ENCODE results near the gene PADI1.

- no peak for TF ChIP-seq CTCF (IDR thresholded peaks at IDR 0.05; ENCODE audit: insufficient read depth, low read length)
- TF ChIP-seq POLR2AphosphoS5 (IDR thresholded peaks at IDR 0.05; ENCODE audit: low read depth) = no peak
Observed at GRCh38 chr1:17218939-17219338, 14.0 kb downstream of the PADI1 start.

Measured in HL-60 (cell line).